ENCODE measurements around the gene SLC37A3. TPM values are rescaled to one million over a fixed set of nuclear protein-coding genes. Genes with fewer than 3 reads are reported as not detected.

SLC37A3 gene
- total and polyA plus RNA-seq, 4 donors, result 7.3 to 30.8 (median 10.6) TPM

DNA sequence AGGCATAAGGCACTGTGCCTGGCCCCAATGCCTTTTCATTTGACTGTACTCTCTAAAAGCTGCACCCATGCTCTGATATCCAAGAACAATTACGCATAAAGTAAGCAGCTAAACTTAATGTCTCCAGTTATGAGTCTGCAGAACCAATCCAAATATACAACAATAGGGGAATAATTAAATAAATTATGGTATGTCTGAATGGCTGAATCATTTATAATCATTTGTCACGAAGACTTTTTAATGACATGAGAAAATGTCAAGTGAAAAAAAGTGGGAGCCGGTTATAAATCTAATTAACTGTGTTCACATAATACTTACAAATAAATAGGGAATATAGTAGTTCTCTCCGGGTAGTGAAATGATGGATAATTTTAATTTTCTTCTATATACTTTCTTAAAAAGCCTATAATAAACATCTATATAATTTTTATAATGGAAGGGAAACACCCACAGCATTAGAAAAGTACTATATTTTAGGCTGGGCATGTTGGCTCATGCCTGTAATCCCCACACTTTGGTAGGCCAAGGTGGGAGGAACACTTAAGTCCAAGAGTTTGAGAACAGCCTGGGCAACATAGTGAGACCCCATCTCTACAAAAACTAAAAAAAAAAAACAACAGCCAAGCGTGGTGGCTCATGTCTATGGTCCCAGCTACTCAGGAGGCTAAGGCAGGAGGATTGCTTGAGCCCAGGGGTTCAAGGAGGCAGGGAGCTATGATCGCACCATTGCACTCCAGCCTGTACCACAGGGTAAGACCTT, 14.2 kb downstream of the SLC37A3 start:
- no peak overlapping the region for H3K27ac ChIP-seq (ENCODE audit: low read depth in 1 of 2, low read length in 2 of 2)
- H3K9me3 ChIP-seq (ENCODE audit: control insufficient read depth in 4 of 4, low read length in 3 of 4), result no peaks in the 10 kb centered on the region
- peaks cover 5 to 12% (median 6%) of the 10 kb centered on the region in 4 donors for H3K36me3 ChIP-seq (ENCODE audit: control insufficient read depth in 4 of 4, insufficient read depth in 3 of 4, low read depth in 1 of 4, low read length in 3 of 4)
- no peak for TF ChIP-seq TAF1 (conservative IDR thresholded peaks at IDR 0.05)
- no peak for TF ChIP-seq HNF4A (conservative IDR thresholded peaks at IDR 0.05)
- TF ChIP-seq JUND (IDR thresholded peaks at IDR 0.05), result no peak
- TF ChIP-seq EGR1 (IDR thresholded peaks at IDR 0.05; ENCODE audit: low read depth in 2 of 2), result no peak
- no peak for TF ChIP-seq RXRA (IDR thresholded peaks at IDR 0.05)
- TF ChIP-seq NR2F2 (IDR thresholded peaks at IDR 0.05), result no peak
- TF ChIP-seq GABPA (IDR thresholded peaks at IDR 0.05 in 1 of 2, conservative IDR thresholded peaks at IDR 0.05 in 1 of 2), result no peak
- TF ChIP-seq YY1 (IDR thresholded peaks at IDR 0.05), result no peak
- no peak for TF ChIP-seq RAD21 (IDR thresholded peaks at IDR 0.05)
- TF ChIP-seq, protein P1, sequence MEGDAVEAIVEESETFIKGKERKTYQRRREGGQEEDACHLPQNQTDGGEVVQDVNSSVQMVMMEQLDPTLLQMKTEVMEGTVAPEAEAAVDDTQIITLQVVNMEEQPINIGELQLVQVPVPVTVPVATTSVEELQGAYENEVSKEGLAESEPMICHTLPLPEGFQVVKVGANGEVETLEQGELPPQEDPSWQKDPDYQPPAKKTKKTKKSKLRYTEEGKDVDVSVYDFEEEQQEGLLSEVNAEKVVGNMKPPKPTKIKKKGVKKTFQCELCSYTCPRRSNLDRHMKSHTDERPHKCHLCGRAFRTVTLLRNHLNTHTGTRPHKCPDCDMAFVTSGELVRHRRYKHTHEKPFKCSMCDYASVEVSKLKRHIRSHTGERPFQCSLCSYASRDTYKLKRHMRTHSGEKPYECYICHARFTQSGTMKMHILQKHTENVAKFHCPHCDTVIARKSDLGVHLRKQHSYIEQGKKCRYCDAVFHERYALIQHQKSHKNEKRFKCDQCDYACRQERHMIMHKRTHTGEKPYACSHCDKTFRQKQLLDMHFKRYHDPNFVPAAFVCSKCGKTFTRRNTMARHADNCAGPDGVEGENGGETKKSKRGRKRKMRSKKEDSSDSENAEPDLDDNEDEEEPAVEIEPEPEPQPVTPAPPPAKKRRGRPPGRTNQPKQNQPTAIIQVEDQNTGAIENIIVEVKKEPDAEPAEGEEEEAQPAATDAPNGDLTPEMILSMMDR (IDR thresholded peaks at IDR 0.05; ENCODE audit: low read depth, low read length, missing input control), result no peak
- TF ChIP-seq HNF4G (IDR thresholded peaks at IDR 0.05), result no peak
- H3K4me3 ChIP-seq (ENCODE audit: low read depth in 1 of 3, low read length in 3 of 3), result no peak overlapping the region
- DNase-seq (ENCODE audit: low spot score), result no peak
- no peak overlapping the region for H3K9ac ChIP-seq (ENCODE audit: low read depth in 1 of 2, low read length in 2 of 2)
- 97% methylated on average over 6 of the region's 6 CpGs for WGBS
- peaks cover 0 to 2% (median 0%) of the 10 kb centered on the region in 4 donors for H3K4me1 ChIP-seq (ENCODE audit: control insufficient read depth in 4 of 4, insufficient read depth in 4 of 4, low read length in 3 of 4)
- no peaks in the 10 kb centered on the region for H3K27me3 ChIP-seq (ENCODE audit: control insufficient read depth in 4 of 4, insufficient read depth in 4 of 4, low read length in 3 of 4)

DNA sequence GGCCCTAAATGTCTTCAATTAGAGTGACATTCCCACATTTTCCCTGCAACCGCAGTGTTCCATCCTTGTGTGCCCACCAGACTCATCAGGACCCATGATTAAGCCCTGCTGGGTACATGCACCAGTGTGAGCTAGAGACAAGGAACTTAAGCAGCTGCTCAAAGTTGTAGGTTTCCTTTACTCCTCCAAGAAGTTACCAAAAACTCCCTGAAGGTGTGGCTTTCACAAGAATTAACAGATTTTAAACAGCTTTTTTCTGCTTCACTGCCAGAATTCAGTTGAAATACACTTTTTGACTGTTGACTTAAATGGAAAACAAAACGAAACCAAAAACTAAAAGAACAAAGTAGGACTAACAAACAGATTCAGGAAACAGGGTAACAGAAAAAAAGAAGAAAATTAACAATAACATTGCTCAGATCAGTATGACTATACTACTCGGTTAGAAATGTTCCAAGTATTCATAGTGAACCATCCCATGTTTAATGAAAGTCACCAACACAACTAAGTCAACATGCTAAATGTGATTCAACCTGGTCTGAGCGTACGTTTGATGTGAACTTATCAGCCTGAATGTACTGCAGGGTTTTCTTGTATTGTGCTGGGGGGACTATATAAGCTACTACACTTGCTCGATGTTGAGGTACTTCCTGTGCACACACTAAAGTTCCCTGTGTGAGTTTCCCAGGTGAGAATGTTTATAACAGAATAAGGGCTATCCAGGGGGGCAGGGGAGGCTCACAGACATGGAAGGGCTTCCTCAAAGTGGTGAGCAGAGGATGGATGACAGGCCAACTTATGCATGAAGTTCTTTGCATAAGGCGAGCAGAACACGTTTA, 22.2 kb downstream of the SLC37A3 start:
- Histone ChIP-seq H3K9me3 (ENCODE audit: control insufficient read depth in 4 of 4, low read length in 3 of 4) (no peaks in the 10 kb centered on the region), H3K27me3 (ENCODE audit: control insufficient read depth in 4 of 4, insufficient read depth in 4 of 4, low read length in 3 of 4) (no peaks in the 10 kb centered on the region), H3K4me1 (ENCODE audit: control insufficient read depth in 4 of 4, insufficient read depth in 4 of 4, low read length in 3 of 4) (no peaks in the 10 kb centered on the region), H3K4me3 (ENCODE audit: low read depth in 1 of 3, low read length in 3 of 3) (no peak overlapping the region), H3K27ac (ENCODE audit: low read depth in 1 of 2, low read length in 2 of 2) (no peak overlapping the region), H3K36me3 (ENCODE audit: control insufficient read depth in 4 of 4, insufficient read depth in 3 of 4, low read depth in 1 of 4, low read length in 3 of 4) (peaks cover 5 to 14% (median 11%) of the 10 kb centered on the region in 4 donors), H3K9ac (ENCODE audit: low read depth in 1 of 2, low read length in 2 of 2) (no peak overlapping the region)
- TF ChIP-seq RXRA (IDR thresholded peaks at IDR 0.05), result no peak
- no peak for TF ChIP-seq NR2F2 (IDR thresholded peaks at IDR 0.05)
- TF ChIP-seq FOXA2 (IDR thresholded peaks at IDR 0.05), result no peak
- TF ChIP-seq FOXA1 (IDR thresholded peaks at IDR 0.05), result no peak
- TF ChIP-seq EGR1 (IDR thresholded peaks at IDR 0.05; ENCODE audit: low read depth in 2 of 2), result no peak
- TF ChIP-seq, protein P2, sequence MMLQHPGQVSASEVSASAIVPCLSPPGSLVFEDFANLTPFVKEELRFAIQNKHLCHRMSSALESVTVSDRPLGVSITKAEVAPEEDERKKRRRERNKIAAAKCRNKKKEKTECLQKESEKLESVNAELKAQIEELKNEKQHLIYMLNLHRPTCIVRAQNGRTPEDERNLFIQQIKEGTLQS (IDR thresholded peaks at IDR 0.05), result no peak
- TF ChIP-seq HNF4A (conservative IDR thresholded peaks at IDR 0.05), result no peak
- no peak for TF ChIP-seq SP1 (IDR thresholded peaks at IDR 0.05)
- TF ChIP-seq JUND (IDR thresholded peaks at IDR 0.05), result no peak
- no peak for TF ChIP-seq YY1 (IDR thresholded peaks at IDR 0.05)
- TF ChIP-seq, protein P3, sequence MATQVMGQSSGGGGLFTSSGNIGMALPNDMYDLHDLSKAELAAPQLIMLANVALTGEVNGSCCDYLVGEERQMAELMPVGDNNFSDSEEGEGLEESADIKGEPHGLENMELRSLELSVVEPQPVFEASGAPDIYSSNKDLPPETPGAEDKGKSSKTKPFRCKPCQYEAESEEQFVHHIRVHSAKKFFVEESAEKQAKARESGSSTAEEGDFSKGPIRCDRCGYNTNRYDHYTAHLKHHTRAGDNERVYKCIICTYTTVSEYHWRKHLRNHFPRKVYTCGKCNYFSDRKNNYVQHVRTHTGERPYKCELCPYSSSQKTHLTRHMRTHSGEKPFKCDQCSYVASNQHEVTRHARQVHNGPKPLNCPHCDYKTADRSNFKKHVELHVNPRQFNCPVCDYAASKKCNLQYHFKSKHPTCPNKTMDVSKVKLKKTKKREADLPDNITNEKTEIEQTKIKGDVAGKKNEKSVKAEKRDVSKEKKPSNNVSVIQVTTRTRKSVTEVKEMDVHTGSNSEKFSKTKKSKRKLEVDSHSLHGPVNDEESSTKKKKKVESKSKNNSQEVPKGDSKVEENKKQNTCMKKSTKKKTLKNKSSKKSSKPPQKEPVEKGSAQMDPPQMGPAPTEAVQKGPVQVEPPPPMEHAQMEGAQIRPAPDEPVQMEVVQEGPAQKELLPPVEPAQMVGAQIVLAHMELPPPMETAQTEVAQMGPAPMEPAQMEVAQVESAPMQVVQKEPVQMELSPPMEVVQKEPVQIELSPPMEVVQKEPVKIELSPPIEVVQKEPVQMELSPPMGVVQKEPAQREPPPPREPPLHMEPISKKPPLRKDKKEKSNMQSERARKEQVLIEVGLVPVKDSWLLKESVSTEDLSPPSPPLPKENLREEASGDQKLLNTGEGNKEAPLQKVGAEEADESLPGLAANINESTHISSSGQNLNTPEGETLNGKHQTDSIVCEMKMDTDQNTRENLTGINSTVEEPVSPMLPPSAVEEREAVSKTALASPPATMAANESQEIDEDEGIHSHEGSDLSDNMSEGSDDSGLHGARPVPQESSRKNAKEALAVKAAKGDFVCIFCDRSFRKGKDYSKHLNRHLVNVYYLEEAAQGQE (IDR thresholded peaks at IDR 0.05), result no peak
- no peak for TF ChIP-seq HNF4G (IDR thresholded peaks at IDR 0.05)
- TF ChIP-seq GABPA (IDR thresholded peaks at IDR 0.05 in 1 of 2, conservative IDR thresholded peaks at IDR 0.05 in 1 of 2), result no peak
- TF ChIP-seq, protein P4, sequence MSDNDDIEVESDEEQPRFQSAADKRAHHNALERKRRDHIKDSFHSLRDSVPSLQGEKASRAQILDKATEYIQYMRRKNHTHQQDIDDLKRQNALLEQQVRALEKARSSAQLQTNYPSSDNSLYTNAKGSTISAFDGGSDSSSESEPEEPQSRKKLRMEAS (IDR thresholded peaks at IDR 0.05), result no peak
- TF ChIP-seq, protein P5, sequence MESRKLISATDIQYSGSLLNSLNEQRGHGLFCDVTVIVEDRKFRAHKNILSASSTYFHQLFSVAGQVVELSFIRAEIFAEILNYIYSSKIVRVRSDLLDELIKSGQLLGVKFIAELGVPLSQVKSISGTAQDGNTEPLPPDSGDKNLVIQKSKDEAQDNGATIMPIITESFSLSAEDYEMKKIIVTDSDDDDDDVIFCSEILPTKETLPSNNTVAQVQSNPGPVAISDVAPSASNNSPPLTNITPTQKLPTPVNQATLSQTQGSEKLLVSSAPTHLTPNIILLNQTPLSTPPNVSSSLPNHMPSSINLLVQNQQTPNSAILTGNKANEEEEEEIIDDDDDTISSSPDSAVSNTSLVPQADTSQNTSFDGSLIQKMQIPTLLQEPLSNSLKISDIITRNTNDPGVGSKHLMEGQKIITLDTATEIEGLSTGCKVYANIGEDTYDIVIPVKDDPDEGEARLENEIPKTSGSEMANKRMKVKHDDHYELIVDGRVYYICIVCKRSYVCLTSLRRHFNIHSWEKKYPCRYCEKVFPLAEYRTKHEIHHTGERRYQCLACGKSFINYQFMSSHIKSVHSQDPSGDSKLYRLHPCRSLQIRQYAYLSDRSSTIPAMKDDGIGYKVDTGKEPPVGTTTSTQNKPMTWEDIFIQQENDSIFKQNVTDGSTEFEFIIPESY (IDR thresholded peaks at IDR 0.05), result no peak
- TF ChIP-seq RAD21 (IDR thresholded peaks at IDR 0.05), result no peak
- TF ChIP-seq, protein P1 (IDR thresholded peaks at IDR 0.05; ENCODE audit: low read depth, low read length, missing input control), result no peak
- no peak for TF ChIP-seq TAF1 (conservative IDR thresholded peaks at IDR 0.05)
- WGBS, result 85% methylated on average over 8 of the region's 8 CpGs
- DNase-seq (ENCODE audit: low spot score), result no peak
